HEK293 (cell line): ENCODE measurements around the gene MT1F.

Experiments
- SP2 ChIP-seq: fragments of 450-650 bp; formaldehyde crosslinking; IDR thresholded peaks from 2 replicates; pipeline ENCODE4 v1.5.1; 2016; ENCODE audit warnings: missing biosample characterization, missing genetic modification characterization
- ZNF274 ChIP-seq, 2 experiments: fragments of 200-500 bp in 1 of 2; fragments of 450-650 bp in 1 of 2; sonication (Bioruptor generic) in 1 of 2; formaldehyde crosslinking in 1 of 2; IDR thresholded peaks; 2 replicates each; pipeline versions ENCODE4 v1.5.1 to v1.6.1; 2014 to 2016; ENCODE audit warnings: borderline replicate concordance in 1 of 2, inconsistent platforms in 1 of 2, low read length in 1 of 2, missing biosample characterization in 1 of 2, missing genetic modification characterization in 1 of 2
- ZNF548 ChIP-seq: fragments of 450-650 bp; formaldehyde crosslinking; IDR thresholded peaks from 2 replicates; pipeline ENCODE4 v1.5.1; 2016; ENCODE audit warnings: missing biosample characterization, missing genetic modification characterization
- TF ChIP-seq, protein P1 (sequence below): fragments of 450-650 bp; formaldehyde crosslinking; IDR thresholded peaks from 2 replicates; pipeline ENCODE4 v1.5.1; 2016; ENCODE audit warnings: missing biosample characterization, missing genetic modification characterization
- TF ChIP-seq, protein P2 (sequence below): fragments of 450-650 bp; formaldehyde crosslinking; IDR thresholded peaks from 2 replicates; pipeline ENCODE4 v1.5.1; 2016; ENCODE audit warnings: missing biosample characterization, missing genetic modification characterization
- TF ChIP-seq, protein P3 (sequence below): fragments of 450-650 bp; formaldehyde crosslinking; IDR thresholded peaks from 2 replicates; pipeline ENCODE4; 2016; ENCODE audit warnings: missing biosample characterization, missing genetic modification characterization

DNA sequence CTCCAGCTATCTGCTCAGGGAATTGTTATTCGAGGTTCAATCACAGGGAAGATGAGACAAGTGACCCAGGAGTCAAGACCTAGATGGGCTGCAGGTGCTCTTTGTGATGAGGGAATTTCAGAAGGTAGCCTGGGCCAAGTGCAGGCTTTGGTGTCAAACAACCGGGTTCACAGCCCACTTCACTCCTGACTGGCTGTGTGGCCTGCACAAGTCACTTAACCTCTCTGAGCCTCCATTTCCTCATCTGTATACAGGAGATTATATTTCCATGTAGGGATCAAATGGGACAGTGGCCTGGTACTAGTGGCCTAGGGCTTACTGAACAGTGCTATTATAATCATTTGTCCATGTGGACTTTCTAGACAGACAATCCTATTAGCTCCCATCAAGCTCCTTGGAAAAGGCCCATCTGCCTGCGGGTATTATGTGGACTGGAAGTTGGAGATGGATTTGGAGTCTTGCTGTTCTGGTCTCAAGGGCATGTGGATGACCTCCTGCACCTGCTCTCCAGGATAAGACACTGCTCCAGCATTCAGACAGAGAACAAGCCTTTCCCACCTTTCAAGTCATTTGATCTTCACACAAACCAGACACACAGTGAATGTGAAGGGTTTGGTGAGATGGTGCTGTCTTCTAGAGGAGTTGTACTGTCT lies 21.4 kb downstream of the MT1F start:
- TF ChIP-seq, protein P1, sequence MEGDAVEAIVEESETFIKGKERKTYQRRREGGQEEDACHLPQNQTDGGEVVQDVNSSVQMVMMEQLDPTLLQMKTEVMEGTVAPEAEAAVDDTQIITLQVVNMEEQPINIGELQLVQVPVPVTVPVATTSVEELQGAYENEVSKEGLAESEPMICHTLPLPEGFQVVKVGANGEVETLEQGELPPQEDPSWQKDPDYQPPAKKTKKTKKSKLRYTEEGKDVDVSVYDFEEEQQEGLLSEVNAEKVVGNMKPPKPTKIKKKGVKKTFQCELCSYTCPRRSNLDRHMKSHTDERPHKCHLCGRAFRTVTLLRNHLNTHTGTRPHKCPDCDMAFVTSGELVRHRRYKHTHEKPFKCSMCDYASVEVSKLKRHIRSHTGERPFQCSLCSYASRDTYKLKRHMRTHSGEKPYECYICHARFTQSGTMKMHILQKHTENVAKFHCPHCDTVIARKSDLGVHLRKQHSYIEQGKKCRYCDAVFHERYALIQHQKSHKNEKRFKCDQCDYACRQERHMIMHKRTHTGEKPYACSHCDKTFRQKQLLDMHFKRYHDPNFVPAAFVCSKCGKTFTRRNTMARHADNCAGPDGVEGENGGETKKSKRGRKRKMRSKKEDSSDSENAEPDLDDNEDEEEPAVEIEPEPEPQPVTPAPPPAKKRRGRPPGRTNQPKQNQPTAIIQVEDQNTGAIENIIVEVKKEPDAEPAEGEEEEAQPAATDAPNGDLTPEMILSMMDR = no peak
- TF ChIP-seq ZNF548 (no peak), SP2 (tag by site-specific recombination) (no peak), ZNF274 (IDR thresholded peaks at IDR 0.05; ENCODE audit: low read length) (no peak), ZNF274 (tag by site-specific recombination; IDR thresholded peaks at IDR 0.05; ENCODE audit: borderline replicate concordance) (no peak)
- TF ChIP-seq, protein P2, sequence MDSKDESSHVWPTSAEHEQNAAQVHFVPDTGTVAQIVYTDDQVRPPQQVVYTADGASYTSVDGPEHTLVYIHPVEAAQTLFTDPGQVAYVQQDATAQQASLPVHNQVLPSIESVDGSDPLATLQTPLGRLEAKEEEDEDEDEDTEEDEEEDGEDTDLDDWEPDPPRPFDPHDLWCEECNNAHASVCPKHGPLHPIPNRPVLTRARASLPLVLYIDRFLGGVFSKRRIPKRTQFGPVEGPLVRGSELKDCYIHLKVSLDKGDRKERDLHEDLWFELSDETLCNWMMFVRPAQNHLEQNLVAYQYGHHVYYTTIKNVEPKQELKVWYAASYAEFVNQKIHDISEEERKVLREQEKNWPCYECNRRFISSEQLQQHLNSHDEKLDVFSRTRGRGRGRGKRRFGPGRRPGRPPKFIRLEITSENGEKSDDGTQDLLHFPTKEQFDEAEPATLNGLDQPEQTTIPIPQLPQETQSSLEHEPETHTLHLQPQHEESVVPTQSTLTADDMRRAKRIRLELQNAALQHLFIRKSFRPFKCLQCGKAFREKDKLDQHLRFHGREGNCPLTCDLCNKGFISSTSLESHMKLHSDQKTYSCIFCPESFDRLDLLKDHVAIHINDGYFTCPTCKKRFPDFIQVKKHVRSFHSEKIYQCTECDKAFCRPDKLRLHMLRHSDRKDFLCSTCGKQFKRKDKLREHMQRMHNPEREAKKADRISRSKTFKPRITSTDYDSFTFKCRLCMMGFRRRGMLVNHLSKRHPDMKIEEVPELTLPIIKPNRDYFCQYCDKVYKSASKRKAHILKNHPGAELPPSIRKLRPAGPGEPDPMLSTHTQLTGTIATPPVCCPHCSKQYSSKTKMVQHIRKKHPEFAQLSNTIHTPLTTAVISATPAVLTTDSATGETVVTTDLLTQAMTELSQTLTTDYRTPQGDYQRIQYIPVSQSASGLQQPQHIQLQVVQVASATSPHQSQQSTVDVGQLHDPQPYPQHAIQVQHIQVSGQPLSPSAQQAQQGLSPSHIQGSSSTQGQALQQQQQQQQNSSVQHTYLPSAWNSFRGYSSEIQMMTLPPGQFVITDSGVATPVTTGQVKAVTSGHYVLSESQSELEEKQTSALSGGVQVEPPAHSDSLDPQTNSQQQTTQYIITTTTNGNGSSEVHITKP (tag by site-specific recombination) = no peak
- TF ChIP-seq, protein P3, sequence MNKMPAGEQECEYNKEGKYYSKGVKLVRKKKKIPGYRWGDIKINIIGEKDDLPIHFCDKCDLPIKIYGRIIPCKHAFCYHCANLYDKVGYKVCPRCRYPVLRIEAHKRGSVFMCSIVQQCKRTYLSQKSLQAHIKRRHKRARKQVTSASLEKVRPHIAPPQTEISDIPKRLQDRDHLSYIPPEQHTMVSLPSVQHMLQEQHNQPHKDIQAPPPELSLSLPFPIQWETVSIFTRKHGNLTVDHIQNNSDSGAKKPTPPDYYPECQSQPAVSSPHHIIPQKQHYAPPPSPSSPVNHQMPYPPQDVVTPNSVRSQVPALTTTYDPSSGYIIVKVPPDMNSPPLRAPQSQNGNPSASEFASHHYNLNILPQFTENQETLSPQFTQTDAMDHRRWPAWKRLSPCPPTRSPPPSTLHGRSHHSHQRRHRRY (tag by site-specific recombination) = no peak
